ENCODE data around the gene FHOD1.
A peak's percentile ranks its signal among the peaks of the same experiment; 100 is the strongest.

FHOD1 gene

GRCh38 chr16:67230809-67231660 lies 16.2 kb downstream of the FHOD1 start:
- no peak for DNase-seq

- no peak for DNase-seq
Observed at GRCh38 chr16:67229906-67230808, 17.1 kb downstream of the FHOD1 start.

- no peak for DNase-seq
Observed at GRCh38 chr16:67228905-67229304, 18.4 kb downstream of the FHOD1 start.

- DNase-seq = no peak
Observed at GRCh38 chr16:67228034-67228785, 19.1 kb downstream of the FHOD1 start.

- no peak for DNase-seq
Observed at GRCh38 chr16:67227567-67227921, 19.7 kb downstream of the FHOD1 start.

GRCh38 chr16:67226804-67227566 lies 20.3 kb downstream of the FHOD1 start, which contains the start of gene TMEM208:
TMEM208 (plus strand) TSS chr16:67227130; CDS start chr16:67227219, 89 bp downstream.
- peak; percentile 81 for DNase-seq

- no peak for DNase-seq
Observed at GRCh38 chr16:67226295-67226803, 20.9 kb downstream of the FHOD1 start.

- no peak for DNase-seq
Observed at GRCh38 chr16:67223992-67224391, 23.3 kb downstream of the FHOD1 start.

GRCh38 chr16:67216612-67217490 lies 30.4 kb downstream of the FHOD1 start:
- DNase-seq = no peak

GRCh38 chr16:67215706-67216105 lies 31.6 kb downstream of the FHOD1 start:
- DNase-seq = no peak

- no peak for DNase-seq
Observed at GRCh38 chr16:67213197-67214019, 33.9 kb downstream of the FHOD1 start.

- DNase-seq = no peak
Observed at GRCh38 chr16:67212766-67213165, 34.5 kb downstream of the FHOD1 start.

GRCh38 chr16:67211674-67212073 lies 35.6 kb downstream of the FHOD1 start:
- DNase-seq = no peak

- DNase-seq = no peak
Observed at GRCh38 chr16:67210069-67210937, 37.0 kb downstream of the FHOD1 start.

- no peak for DNase-seq
Observed at GRCh38 chr16:67209565-67209964, 37.7 kb downstream of the FHOD1 start.

GRCh38 chr16:67208154-67208896 lies 39.0 kb downstream of the FHOD1 start:
- DNase-seq = no peak

- DNase-seq = no peak
Observed at GRCh38 chr16:67207249-67208091, 39.8 kb downstream of the FHOD1 start.
